Mucosa of descending colon (tissue), 3 donors: ENCODE data around the gene FBXO34. TPM values are rescaled to one million over a fixed set of nuclear protein-coding genes. Genes with fewer than 3 reads are reported as not detected.

Source experiments
- total RNA-seq, 3 donors: library from RNA; stranded (reverse); fragmentation: NEBNext Ultra II Directional in 2 of 3; extraction: Animal tissue kit (Norgen Biotek cat#: 25700) in 2 of 3; gene quantifications; one replicate each; pipeline versions ENCODE4 v1.2.1 to v1.2.4, GENCODE V29; 2021 to 2023
- donor health status: DM: no; HTN: no; CAD: no; lungs with moderate emphysema.
- donor health status: DM: no; HTN: no; CAD: no.
- donor health status: DM: no; HTN: yes; CAD: no.

Gene FBXO34
- total RNA-seq, 3 donors from 2014 or later, result 42.2 to 76.9 (median 59.1) TPM

Other genes with a start within 250 kb of the FBXO34 start
- 1 to 10 TPM; 2.6 to 6.5 (median 3.4) TPM for gene WDHD1, start 244.3 kb upstream of the FBXO34 start, total RNA-seq
- 10 to 100 TPM; 16.6 to 41.6 (median 23.5) TPM for gene SOCS4, start 244.2 kb upstream of the FBXO34 start, total RNA-seq
- gene MAPK1IP1L, start 219.8 kb upstream of the FBXO34 start, total RNA-seq, result 10 to 100 TPM; 67.7 to 72.7 (median 69.7) TPM
- gene LGALS3, start 142.2 kb upstream of the FBXO34 start, total RNA-seq, result 1,000 to 10,000 TPM in 2 of 3 donors, 100 to 1,000 TPM in 1; 488 to 1,705 (median 1,380) TPM
- 10 to 100 TPM in 1 of 3 donors, 1 to 10 TPM in 2; 2.0 to 13.7 (median 3.3) TPM for gene DLGAP5, start 79.8 kb upstream of the FBXO34 start, total RNA-seq
- gene ATG14, start 140.4 kb downstream of the FBXO34 start, total RNA-seq, result 10 to 100 TPM in 2 of 3 donors, 1 to 10 TPM in 1; 8.3 to 15.1 (median 10.8) TPM
- not detected for gene TBPL2, start 169.2 kb downstream of the FBXO34 start, total RNA-seq